CD4-positive, CD25-positive, alpha-beta regulatory T cell (primary cell): Measurements from ENCODE around the gene PPM1M. TPM values are rescaled to one million over a fixed set of nuclear protein-coding genes. Genes with fewer than 3 reads are reported as not detected.
A peak's percentile ranks its signal among the peaks of the same experiment; 100 is the strongest.

Experiments used
- ATAC-seq, 2 donors: fragments of 150-1000 bp; cut with Tn5 transposase; one replicate each; pipeline ENCODE4 v1.10.0; 2021; ENCODE audit warnings: low read depth in 2 of 2, moderate number of reproducible peaks in 2 of 2, moderate library complexity in 1 of 2
- DNase-seq, 3 donors: peaks; one replicate each; pipeline versions ENCODE4 v3.0.0 to v3.0.0-alpha.2; 2012 to 2022; ENCODE audit warnings: mixed read lengths in 1 of 3
- H3K27ac ChIP-seq: one replicate; pipeline ENCODE4 v1.7.0; 2013; ENCODE audit warnings: mild to moderate bottlenecking, low read length; ENCODE audit not compliant: insufficient read depth, poor library complexity, severe bottlenecking
- H3K27me3 ChIP-seq: one replicate; pipeline ENCODE4 v1.7.0; 2013; ENCODE audit warnings: low read length; ENCODE audit not compliant: control insufficient read depth, insufficient read depth
- H3K36me3 ChIP-seq: one replicate; pipeline ENCODE4 v1.7.0; 2013; ENCODE audit warnings: mild to moderate bottlenecking, low read length, moderate library complexity; ENCODE audit not compliant: control insufficient read depth, insufficient read depth
- H3K4me1 ChIP-seq: 2 replicates; pipeline ENCODE4 v1.7.0; 2013; ENCODE audit warnings: mild to moderate bottlenecking, low read length; ENCODE audit not compliant: insufficient read depth, control insufficient read depth, poor library complexity, severe bottlenecking
- H3K4me3 ChIP-seq: one replicate; pipeline ENCODE4 v1.7.0; 2013; ENCODE audit warnings: low read depth, mild to moderate bottlenecking, low read length, moderate library complexity
- H3K9me3 ChIP-seq, 2 experiments: 1 replicate in 1 of 2; 2 replicates in 1 of 2; pipeline ENCODE4 v1.7.0; 2013; ENCODE audit warnings: low read length in 2 of 2, mild to moderate bottlenecking in 1 of 2, moderate library complexity in 1 of 2; ENCODE audit not compliant: control insufficient read depth in 2 of 2
- H3K27ac Mint-ChIP-seq, 3 donors: one replicate each; pipeline ENCODE4 v1.8.0; 2020 to 2022; ENCODE audit warnings: mild to moderate bottlenecking in 3 of 3, mixed read lengths in 3 of 3, moderate library complexity in 2 of 3
- H3K27me3 Mint-ChIP-seq: one replicate; pipeline ENCODE4 v1.8.0; 2022; ENCODE audit warnings: mild to moderate bottlenecking, mixed read lengths
- H3K36me3 Mint-ChIP-seq: one replicate; pipeline ENCODE4 v1.8.0; 2020; ENCODE audit warnings: mixed read lengths
- H3K4me1 Mint-ChIP-seq, 4 donors: one replicate each; pipeline ENCODE4 v1.8.0; 2020 to 2022; ENCODE audit warnings: mixed read lengths in 4 of 4, mild to moderate bottlenecking in 1 of 4
- H3K4me3 Mint-ChIP-seq, 4 donors: one replicate each; pipeline ENCODE4 v1.8.0; 2020 to 2022; ENCODE audit warnings: mild to moderate bottlenecking in 4 of 4, mixed read lengths in 4 of 4, moderate library complexity in 3 of 4
- H3K9me3 Mint-ChIP-seq, 7 donors: one replicate each; pipeline ENCODE4 v1.8.0; 2020 to 2022; ENCODE audit warnings: mixed read lengths in 7 of 7, mild to moderate bottlenecking in 3 of 7, moderate library complexity in 2 of 7
- polyA plus RNA-seq, 4 donors: library from polyadenylated mRNA; unstranded; fragments of 300-500 nt; fragmentation: Illumina TruSeq; gene quantifications; one replicate each; pipeline ENCODE4 v1.2.3, GENCODE V29; 2021
- total RNA-seq: library from RNA; stranded (reverse); gene quantifications from one replicate; pipeline ENCODE4 v1.2.3, GENCODE V29; 2022

PPM1M gene
- total and polyA plus RNA-seq, 5 donors from 2014 or later, result 55.5 to 104 (median 78.4) TPM

DNA sequence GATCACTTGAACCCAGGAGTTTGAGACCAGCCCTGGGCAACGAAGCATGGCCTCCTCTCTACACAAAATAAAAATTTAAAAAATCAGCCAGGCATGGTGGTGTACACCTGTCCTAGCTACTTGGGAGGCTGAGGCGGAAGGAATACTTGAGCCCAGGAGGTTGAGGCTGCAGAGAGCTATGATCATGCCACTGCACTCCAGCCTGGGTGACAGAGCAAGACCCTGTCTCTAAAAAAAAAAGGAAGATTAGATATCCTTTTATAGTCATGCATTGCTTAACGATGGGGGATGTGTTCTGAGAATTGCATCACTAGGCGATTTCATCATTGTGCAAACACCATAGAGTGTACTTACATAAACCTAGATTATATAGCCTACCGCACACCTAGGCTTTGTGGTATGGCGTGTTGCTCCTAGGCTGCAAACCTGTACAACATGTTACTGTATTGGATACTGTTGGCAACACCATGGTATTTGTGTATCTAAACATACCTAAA lies 35.0 kb upstream of the PPM1M start:
- DNase-seq (no peak), ATAC-seq (no peak)
- Histone ChIP-seq H3K4me1 (no peaks in the 10 kb centered on the region), H3K27me3 (no peaks in the 10 kb centered on the region), H3K36me3 (peaks cover 92% of the 10 kb centered on the region), H3K9me3 (no peaks in the 10 kb centered on the region), H3K4me3 (no peak overlapping the region), H3K27ac (no peak overlapping the region)
- H3K4me1 Mint-ChIP-seq, result peaks cover 4 to 11% (median 8%) of the 10 kb centered on the region in 4 donors
- H3K4me3 Mint-ChIP-seq, result no peak overlapping the region
- no peaks in the 10 kb centered on the region for H3K9me3 Mint-ChIP-seq
- no peak overlapping the region for H3K27ac Mint-ChIP-seq
- no peaks in the 10 kb centered on the region for H3K27me3 Mint-ChIP-seq
- peaks cover 63% of the 10 kb centered on the region for H3K36me3 Mint-ChIP-seq

- H3K4me1 Mint-ChIP-seq, result peaks cover 4 to 14% (median 9%) of the 10 kb centered on the region in 4 donors
- H3K4me3 Mint-ChIP-seq, result no peak overlapping the region
- peaks cover 58% of the 10 kb centered on the region for H3K36me3 Mint-ChIP-seq
- H3K27ac Mint-ChIP-seq, result no peak overlapping the region
- Histone ChIP-seq H3K27me3 (no peaks in the 10 kb centered on the region), H3K36me3 (peaks cover 84% of the 10 kb centered on the region), H3K9me3 (no peaks in the 10 kb centered on the region), H3K27ac (no peak overlapping the region), H3K4me3 (no peak overlapping the region), H3K4me1 (peaks cover under 1% of the 10 kb centered on the region)
- DNase-seq (no peak), ATAC-seq (no peak)
- no peaks in the 10 kb centered on the region for H3K9me3 Mint-ChIP-seq
- H3K27me3 Mint-ChIP-seq, result no peaks in the 10 kb centered on the region
These were observed 34.2 kb upstream of the PPM1M start for GRCh38 chr3:52211268-52211891.

GRCh38 chr3:52213005-52213404 lies 32.6 kb upstream of the PPM1M start:
- peaks cover 71% of the 10 kb centered on the region for H3K36me3 ChIP-seq
- Mint-ChIP-seq H3K36me3 (peaks cover 46% of the 10 kb centered on the region), H3K4me3 (no peak overlapping the region), H3K9me3 (peaks cover 0 to 1% (median 0%) of the 10 kb centered on the region in 7 donors), H3K27me3 (no peaks in the 10 kb centered on the region), H3K27ac (peak overlapping the region in 1 of 3 donors; percentile 57), H3K4me1 (peaks cover 14 to 30% (median 22%) of the 10 kb centered on the region in 4 donors)
- H3K27me3 ChIP-seq, result no peaks in the 10 kb centered on the region
- H3K4me1 ChIP-seq, result peaks cover 17% of the 10 kb centered on the region
- no peak for DNase-seq
- no peak overlapping the region for H3K4me3 ChIP-seq
- no peak for ATAC-seq
- H3K27ac ChIP-seq, result no peak overlapping the region
- H3K9me3 ChIP-seq, result no peaks in the 10 kb centered on the region

GRCh38 chr3:52213901-52214300 lies 31.7 kb upstream of the PPM1M start:
- peaks cover 14 to 38% (median 27%) of the 10 kb centered on the region in 4 donors for H3K4me1 Mint-ChIP-seq

GRCh38 chr3:52215351-52215750 lies 30.2 kb upstream of the PPM1M start:
- DNase-seq (no peak), ATAC-seq (no peak)
- peaks cover 41% of the 10 kb centered on the region for H3K4me1 ChIP-seq
- Mint-ChIP-seq H3K27ac (peak overlapping the region in 1 of 3 donors; percentile 91), H3K4me1 (peaks cover 14 to 52% (median 34%) of the 10 kb centered on the region in 4 donors), H3K4me3 (peak overlapping the region in 1 of 4 donors; percentile 27), H3K27me3 (no peaks in the 10 kb centered on the region), H3K9me3 (peaks cover 0 to 1% (median 0%) of the 10 kb centered on the region in 7 donors), H3K36me3 (peaks cover 42% of the 10 kb centered on the region)
- H3K27me3 ChIP-seq, result no peaks in the 10 kb centered on the region
- H3K27ac ChIP-seq, result no peak overlapping the region
- peaks cover 50% of the 10 kb centered on the region for H3K36me3 ChIP-seq
- no peak overlapping the region for H3K4me3 ChIP-seq
- no peaks in the 10 kb centered on the region for H3K9me3 ChIP-seq

More at GRCh38 chr3:52213901-52214300, 31.7 kb upstream of the PPM1M start:
- Mint-ChIP-seq H3K9me3 (peaks cover 0 to 1% (median 0%) of the 10 kb centered on the region in 7 donors), H3K27ac (no peak overlapping the region), H3K4me3 (no peak overlapping the region), H3K27me3 (no peaks in the 10 kb centered on the region), H3K36me3 (peaks cover 45% of the 10 kb centered on the region)
- Histone ChIP-seq H3K9me3 (no peaks in the 10 kb centered on the region), H3K27me3 (no peaks in the 10 kb centered on the region), H3K4me1 (peaks cover 26% of the 10 kb centered on the region), H3K36me3 (peaks cover 62% of the 10 kb centered on the region), H3K27ac (no peak overlapping the region), H3K4me3 (no peak overlapping the region)
- DNase-seq, result no peak
- no peak for ATAC-seq

DNA sequence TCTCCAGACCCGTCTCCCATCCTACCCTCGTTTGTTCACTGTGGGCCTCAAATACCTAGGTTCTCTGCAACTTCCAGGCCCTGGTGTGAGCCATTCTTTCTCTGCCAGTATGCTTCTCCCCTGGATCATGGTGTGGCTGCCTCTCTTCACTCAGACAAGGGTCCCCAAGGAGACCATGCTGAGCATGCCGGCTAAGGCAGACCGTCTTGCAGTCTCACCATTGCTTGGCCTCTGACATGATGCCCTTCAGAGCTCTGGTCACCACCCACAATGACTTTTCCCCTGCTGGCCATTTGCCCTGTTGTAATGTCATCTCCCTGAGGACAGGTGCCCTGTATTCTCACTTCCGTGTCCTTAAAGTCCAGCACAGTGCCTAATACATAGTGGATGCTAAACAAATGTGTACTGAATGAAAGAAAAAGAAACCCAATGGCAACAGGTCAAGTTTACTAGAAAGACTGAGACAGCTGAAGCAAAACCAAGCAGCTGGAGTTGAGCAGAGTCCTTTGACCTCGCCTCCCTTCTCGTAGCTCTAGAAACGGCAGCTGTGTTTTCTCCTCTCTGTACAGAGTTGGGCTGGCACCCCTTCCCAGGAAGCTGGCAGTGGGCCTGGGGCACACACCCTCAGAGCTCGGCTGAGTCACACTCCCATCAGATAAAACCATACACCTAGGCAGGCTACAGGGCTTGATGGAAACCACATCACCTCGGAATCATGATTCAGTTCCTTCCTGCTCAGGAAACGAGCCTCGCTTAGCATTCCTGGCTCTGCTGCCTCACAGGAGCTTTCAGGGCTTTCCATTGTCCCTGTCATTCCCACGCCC lies 28.8 kb upstream of the PPM1M start:
- Histone ChIP-seq H3K4me3 (peak overlapping the region; percentile 54), H3K27me3 (no peaks in the 10 kb centered on the region), H3K36me3 (peaks cover 35% of the 10 kb centered on the region), H3K4me1 (peaks cover 55% of the 10 kb centered on the region), H3K27ac (peak overlapping the region; percentile 66), H3K9me3 (no peaks in the 10 kb centered on the region)
- Mint-ChIP-seq H3K36me3 (peaks cover 34% of the 10 kb centered on the region), H3K4me1 (peaks cover 19 to 63% (median 40%) of the 10 kb centered on the region in 4 donors), H3K4me3 (peak overlapping the region; percentile 32 to 80 (median 76)), H3K9me3 (peaks cover 0 to 1% (median 0%) of the 10 kb centered on the region in 7 donors), H3K27me3 (no peaks in the 10 kb centered on the region), H3K27ac (peak overlapping the region; percentile 92 to 98 (median 97))
- ATAC-seq, result peak; percentile 74 to 77
- DNase-seq, result peak in 2 of 3 donors; percentile 36 to 59

DNA sequence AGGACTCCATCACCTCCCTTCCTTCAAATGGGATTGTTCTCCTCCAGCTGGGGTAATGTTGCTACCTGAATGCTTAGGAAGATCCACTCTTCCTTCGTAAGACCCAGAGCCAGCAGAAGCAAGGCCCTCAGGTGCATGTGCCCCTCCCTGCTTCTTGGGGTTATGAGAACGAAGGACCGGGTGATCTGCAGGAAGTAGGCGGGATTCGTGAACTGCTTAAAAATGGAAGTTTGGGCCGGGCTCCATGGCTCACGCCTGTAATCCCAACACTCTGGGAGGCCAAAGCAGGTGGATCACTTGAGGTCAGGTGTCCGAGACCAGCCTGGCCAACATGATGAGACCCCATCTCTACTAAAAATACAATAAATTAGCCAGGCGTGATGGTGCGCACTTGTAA lies 28.2 kb upstream of the PPM1M start:
- Mint-ChIP-seq H3K27ac (peak overlapping the region; percentile 92 to 98 (median 97)), H3K4me1 (peaks cover 21 to 69% (median 45%) of the 10 kb centered on the region in 4 donors), H3K27me3 (no peaks in the 10 kb centered on the region), H3K36me3 (peaks cover 28% of the 10 kb centered on the region), H3K4me3 (peak overlapping the region; percentile 32 to 80 (median 76)), H3K9me3 (peaks cover 0 to 1% (median 0%) of the 10 kb centered on the region in 7 donors)
- Histone ChIP-seq H3K36me3 (peaks cover 29% of the 10 kb centered on the region), H3K9me3 (no peaks in the 10 kb centered on the region), H3K4me1 (peaks cover 61% of the 10 kb centered on the region), H3K27me3 (no peaks in the 10 kb centered on the region), H3K27ac (peak overlapping the region; percentile 66), H3K4me3 (peak overlapping the region; percentile 54)
- DNase-seq (peak in 1 of 3 donors; percentile 51), ATAC-seq (no peak)
